Gastroesophageal sphincter (tissue), 4 donors: ENCODE measurements around the gene TNFSF11. TPM values are rescaled to one million over a fixed set of nuclear protein-coding genes. Genes with fewer than 3 reads are reported as not detected.
"Not testable (repeated sequence)": the region's sequence is repeated elsewhere in the genome, so short reads cannot be mapped to it uniquely, and the experiment has no call there.

Experiments
- ATAC-seq: fragments of 150-250 bp; one replicate; pipeline ENCODE4 v1.9.1; 2016; ENCODE audit warnings: mild to moderate bottlenecking, moderate library complexity
- H3K27ac ChIP-seq, 4 donors: fragments of 200-600 bp; sonication (generic) in 3 of 4; 1 replicate in 3 of 4; 2 replicates in 1 of 4; pipeline ENCODE4 v1.5.1; 2016 to 2019
- H3K27me3 ChIP-seq: fragments of 200-600 bp; sonication (generic); one replicate; pipeline ENCODE4 v1.5.1; 2019
- H3K36me3 ChIP-seq, 2 donors: fragments of 200-600 bp; sonication (generic); one replicate each; pipeline ENCODE4 v1.5.1; 2019; ENCODE audit warnings: control low read depth in 1 of 2
- H3K4me1 ChIP-seq, 3 donors: fragments of 200-600 bp; sonication (generic); 1 replicate in 2 of 3; 2 replicates in 1 of 3; pipeline ENCODE4 v1.5.1; 2016 to 2019; ENCODE audit warnings: control low read depth in 2 of 3
- H3K4me3 ChIP-seq, 2 donors: fragments of 200-600 bp; sonication (generic); one replicate each; pipeline ENCODE4 v1.5.1; 2019; ENCODE audit warnings: mild to moderate bottlenecking in 1 of 2, moderate library complexity in 1 of 2
- H3K9me3 ChIP-seq, 3 donors: fragments of 200-600 bp; sonication (generic); one replicate each; pipeline ENCODE4 v1.5.1; 2017 to 2019; ENCODE audit warnings: control low read depth in 2 of 3
- EP300 ChIP-seq: sonication (generic); formaldehyde crosslinking; IDR thresholded peaks from one replicate; pipeline ENCODE4 v1.6.1; 2017; ENCODE audit warnings: antibody characterized with exemption, mild to moderate bottlenecking
- POLR2A ChIP-seq, 2 donors: fragments of 450-650 bp; IDR thresholded peaks; one replicate each; pipeline ENCODE4 v1.6.1; 2017; ENCODE audit warnings: antibody characterized with exemption in 2 of 2, mild to moderate bottlenecking in 2 of 2, moderate library complexity in 1 of 2
- POLR2AphosphoS5 ChIP-seq: sonication (generic); formaldehyde crosslinking; IDR thresholded peaks from one replicate; pipeline ENCODE4 v1.6.1; 2017; ENCODE audit warnings: antibody characterized with exemption
- WGBS, 2 donors: methylation state at CpG; one replicate each; pipeline ENCODE4 v1.1.5; 2018; ENCODE audit warnings: low coverage in 1 of 2; 5-methylcytosine and 5-hydroxymethylcytosine counted together
- total RNA-seq, 4 donors: library from RNA; depleted of rRNA; stranded (reverse); fragments of >200 nt; gene quantifications; one replicate each; pipeline ENCODE4 v1.1.0, GENCODE V29; 2016
- TF ChIP-seq, protein P1 (sequence below), 4 experiments: fragments of 200-600 bp in 2 of 4; fragments of 450-650 bp in 2 of 4; sonication (generic) in 1 of 4; IDR thresholded peaks; one replicate each; pipeline ENCODE4 v1.5.1; 2017 to 2019; ENCODE audit warnings: antibody characterized with exemption in 4 of 4, mild to moderate bottlenecking in 2 of 4, moderate library complexity in 2 of 4

The TNFSF11 gene
- total RNA-seq, 4 donors from 2014 or later: 0.59 TPM; not detected in 3

DNA sequence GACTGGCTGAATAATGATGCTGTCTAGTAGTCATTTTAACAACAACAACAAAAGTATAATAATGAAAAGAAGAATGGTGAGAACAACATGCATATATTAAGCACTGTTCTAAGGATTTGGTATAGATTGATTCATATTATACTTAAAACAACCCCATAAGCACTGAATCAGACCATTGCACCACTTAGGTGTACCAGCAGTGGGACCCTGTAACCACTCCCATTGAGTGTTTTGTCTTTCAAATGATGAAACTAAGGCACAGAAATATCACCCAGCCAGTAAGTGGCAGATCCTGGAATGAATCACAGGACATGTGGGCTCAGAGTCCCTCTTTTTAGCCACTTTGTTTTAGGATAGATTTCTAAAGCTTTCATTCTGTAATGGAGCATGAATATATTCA is 14.9 kb upstream of the TNFSF11 start:
- Histone ChIP-seq H3K4me1 (no peaks in the 10 kb centered on the region), H3K9me3 (peaks cover 0 to 5% (median 0%) of the 10 kb centered on the region in 3 donors), H3K4me3 (no peak overlapping the region), H3K36me3 (no peaks in the 10 kb centered on the region), H3K27me3 (peaks cover 3% of the 10 kb centered on the region), H3K27ac (no peak overlapping the region)
- TF ChIP-seq, protein P1, sequence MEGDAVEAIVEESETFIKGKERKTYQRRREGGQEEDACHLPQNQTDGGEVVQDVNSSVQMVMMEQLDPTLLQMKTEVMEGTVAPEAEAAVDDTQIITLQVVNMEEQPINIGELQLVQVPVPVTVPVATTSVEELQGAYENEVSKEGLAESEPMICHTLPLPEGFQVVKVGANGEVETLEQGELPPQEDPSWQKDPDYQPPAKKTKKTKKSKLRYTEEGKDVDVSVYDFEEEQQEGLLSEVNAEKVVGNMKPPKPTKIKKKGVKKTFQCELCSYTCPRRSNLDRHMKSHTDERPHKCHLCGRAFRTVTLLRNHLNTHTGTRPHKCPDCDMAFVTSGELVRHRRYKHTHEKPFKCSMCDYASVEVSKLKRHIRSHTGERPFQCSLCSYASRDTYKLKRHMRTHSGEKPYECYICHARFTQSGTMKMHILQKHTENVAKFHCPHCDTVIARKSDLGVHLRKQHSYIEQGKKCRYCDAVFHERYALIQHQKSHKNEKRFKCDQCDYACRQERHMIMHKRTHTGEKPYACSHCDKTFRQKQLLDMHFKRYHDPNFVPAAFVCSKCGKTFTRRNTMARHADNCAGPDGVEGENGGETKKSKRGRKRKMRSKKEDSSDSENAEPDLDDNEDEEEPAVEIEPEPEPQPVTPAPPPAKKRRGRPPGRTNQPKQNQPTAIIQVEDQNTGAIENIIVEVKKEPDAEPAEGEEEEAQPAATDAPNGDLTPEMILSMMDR (IDR thresholded peaks at IDR 0.05): no peak
- no peak for TF ChIP-seq EP300
- no peak for ATAC-seq

DNA sequence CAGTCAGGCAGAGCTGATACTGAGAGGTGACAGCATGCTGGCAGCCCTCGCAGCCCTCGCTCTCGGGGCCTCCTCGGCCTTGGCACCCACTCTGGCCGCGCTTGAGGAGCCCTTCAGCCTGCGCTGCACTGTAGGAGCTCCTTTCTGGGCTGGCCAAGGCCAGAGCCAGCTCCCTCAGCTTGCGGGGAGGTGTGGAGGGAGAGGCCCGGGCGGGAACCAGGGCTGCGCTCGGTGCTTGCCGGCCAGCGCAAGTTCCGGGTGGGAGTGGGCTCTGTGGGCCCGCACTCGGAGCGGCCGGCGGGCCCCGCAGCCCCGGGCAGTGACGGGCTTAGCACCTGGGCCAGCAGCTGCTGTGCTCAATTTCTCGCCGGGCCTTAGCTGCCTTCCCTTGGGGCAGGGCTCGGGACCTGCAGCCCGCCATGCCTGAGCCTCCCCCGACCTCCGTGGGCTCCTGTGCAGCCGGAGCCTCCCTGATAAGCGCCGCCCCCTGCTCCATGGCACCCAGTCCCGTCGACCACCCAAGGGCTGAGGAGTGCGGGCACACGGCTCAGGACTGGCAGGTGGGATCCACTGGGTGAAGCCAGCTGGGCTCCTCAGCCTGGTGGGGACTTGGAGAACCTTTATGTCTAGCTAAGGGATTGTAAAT is 14.3 kb upstream of the TNFSF11 start:
- not testable (repeated sequence) for H3K4me3 ChIP-seq, H3K27ac ChIP-seq, H3K27me3 ChIP-seq, ATAC-seq, H3K36me3 ChIP-seq, H3K4me1 ChIP-seq
- WGBS, 2 donors: 60% methylated on average over 1 of the region's 36 CpGs; no CpG with 5 or more reads in 1 of the 2 donors
- H3K9me3 ChIP-seq: peaks cover 0 to 11% (median 0%) of the 10 kb centered on the region in 3 donors

DNA sequence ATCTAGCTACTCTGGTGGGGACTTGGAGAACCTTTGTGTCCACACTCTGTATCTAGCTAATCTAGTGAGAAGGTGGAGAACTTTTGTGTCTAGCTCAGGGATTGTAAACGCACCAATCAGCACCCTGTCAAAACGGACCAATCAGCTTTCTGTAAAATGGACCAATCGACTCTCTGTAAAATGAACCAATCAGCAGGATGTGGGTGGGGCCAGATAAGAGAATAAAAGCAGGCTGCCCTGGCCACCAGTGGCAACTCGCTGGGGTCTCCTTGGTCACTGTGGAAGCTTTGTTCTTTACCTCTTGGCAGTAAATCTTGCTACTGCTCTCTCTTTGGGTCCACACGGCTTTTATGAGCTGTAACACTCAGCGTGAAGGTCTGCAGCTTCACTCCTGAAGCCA is 13.6 kb upstream of the TNFSF11 start:
- H3K4me1 ChIP-seq, H3K36me3 ChIP-seq, H3K27ac ChIP-seq, H3K4me3 ChIP-seq, H3K27me3 ChIP-seq, ATAC-seq: not testable (repeated sequence)
- WGBS, 2 donors: 100% methylated on average over 1 of the region's 6 CpGs; no CpG with 5 or more reads in 1 of the 2 donors
- peaks cover 0 to 13% (median 0%) of the 10 kb centered on the region in 3 donors for H3K9me3 ChIP-seq

DNA sequence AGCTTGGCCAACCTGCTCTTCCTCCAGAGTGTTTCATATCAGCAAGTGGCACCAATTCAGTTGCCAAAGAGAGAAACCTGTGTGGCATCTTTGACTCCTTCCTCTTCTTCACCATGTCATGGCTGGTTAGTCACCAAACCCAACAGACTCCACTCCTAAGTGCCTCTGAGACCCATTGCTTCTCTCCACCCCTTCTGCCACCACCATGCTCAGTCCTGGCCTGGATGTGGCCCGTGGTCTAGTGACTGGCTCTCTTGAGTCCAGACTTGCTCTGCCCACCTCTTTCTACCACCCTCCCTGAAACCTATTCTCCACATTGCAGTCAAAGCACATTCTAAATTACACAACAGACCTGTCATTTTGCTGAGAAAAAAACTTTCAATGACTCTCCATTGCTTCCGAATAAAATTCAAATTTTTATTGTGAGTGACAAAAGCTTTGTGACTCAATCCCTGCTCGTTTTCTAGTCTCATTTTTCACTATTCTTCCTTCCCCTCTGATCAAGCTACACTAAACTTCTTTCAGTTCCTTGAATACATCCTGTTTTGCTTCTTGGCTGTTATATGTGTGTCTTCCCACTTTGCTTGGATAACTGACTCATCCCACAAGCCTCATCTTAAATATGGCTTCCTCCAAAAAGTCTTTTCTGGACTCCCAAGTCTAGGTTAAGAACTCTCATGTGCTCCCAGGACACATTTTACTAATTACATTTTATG is 12.0 kb upstream of the TNFSF11 start:
- ATAC-seq: no peak
- Histone ChIP-seq H3K27ac (no peak overlapping the region), H3K4me1 (no peaks in the 10 kb centered on the region), H3K27me3 (peaks cover 3% of the 10 kb centered on the region), H3K9me3 (peaks cover 0 to 13% (median 0%) of the 10 kb centered on the region in 3 donors), H3K4me3 (no peak overlapping the region), H3K36me3 (no peaks in the 10 kb centered on the region)
- TF ChIP-seq, protein P1 (IDR thresholded peaks at IDR 0.05): no peak
- TF ChIP-seq POLR2A (IDR thresholded peaks at IDR 0.05): no peak
- no peak for TF ChIP-seq EP300
- no peak for TF ChIP-seq POLR2AphosphoS5
- WGBS, 2 donors: 44 to 61% methylated on average over 2 to 3 of the region's 3 CpGs

DNA sequence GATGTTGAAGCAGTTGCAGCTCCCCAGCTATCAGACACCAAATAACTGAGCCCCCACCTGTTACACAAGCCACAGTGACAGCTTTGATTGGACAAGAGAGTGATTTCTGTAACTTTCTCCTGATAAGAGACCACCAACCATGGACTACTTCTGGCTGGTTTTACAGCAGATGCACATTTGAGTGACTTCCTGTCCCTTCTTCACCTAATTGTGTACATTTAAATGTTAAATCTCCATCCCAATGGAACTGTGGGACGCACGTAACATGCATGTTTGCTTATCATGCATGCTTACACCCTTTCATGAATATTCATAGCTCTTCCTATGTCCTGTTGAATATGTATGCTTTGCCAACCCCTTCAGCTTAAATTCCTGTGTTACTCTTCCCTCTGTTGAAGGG is 6.0 kb upstream of the TNFSF11 start:
- ATAC-seq: no peak
- WGBS, 2 donors: 16 to 50% methylated on average over 2 of the region's 2 CpGs
- no peak for TF ChIP-seq EP300
- TF ChIP-seq POLR2A (IDR thresholded peaks at IDR 0.05): no peak
- TF ChIP-seq POLR2AphosphoS5: no peak
- TF ChIP-seq, protein P1 (IDR thresholded peaks at IDR 0.05): no peak

More for the DNA sequence above, 6.0 kb upstream of the TNFSF11 start:
- Histone ChIP-seq H3K4me1 (no peaks in the 10 kb centered on the region), H3K27ac (no peak overlapping the region), H3K36me3 (no peaks in the 10 kb centered on the region), H3K9me3 (peaks cover 0 to 13% (median 0%) of the 10 kb centered on the region in 3 donors), H3K27me3 (peaks cover 23% of the 10 kb centered on the region), H3K4me3 (no peak overlapping the region)
